SK-N-SH (cell line): ENCODE data around the gene LYRM7. TPM values are rescaled to one million over a fixed set of nuclear protein-coding genes. Genes with fewer than 3 reads are reported as not detected.

Source experiments
- CTCF ChIA-PET: fragments of 300-600, 350-600 bp; formaldehyde crosslinking; extraction: SDS; loops from one replicate; lab custom pipeline; 2021; lab: Yijun Ruan, JAX
- POLR2A ChIA-PET: fragments of 350-600 bp; sonication (Branson Sonifier 250); formaldehyde crosslinking; extraction: SDS; loops from one replicate; lab custom pipeline; 2020; ENCODE audit warnings: antibody characterized with exemption, inconsistent platforms; lab: Yijun Ruan, JAX
- DNase-seq: peaks from one replicate; pipeline ENCODE4 v3.0.0; 2012
- H2AFZ ChIP-seq: fragments of 200-600 bp; sonication (generic); 2 replicates; pipeline ENCODE4 v1.8.1; 2016; ENCODE audit warnings: antibody characterized with exemption, mild to moderate bottlenecking, low read depth
- H3F3A ChIP-seq: fragments of 200-600 bp; sonication (generic); replicated peaks from 2 replicates; pipeline ENCODE3; 2016; ENCODE audit warnings: antibody characterized with exemption, mild to moderate bottlenecking; ENCODE audit not compliant: insufficient read depth
- H3K27ac ChIP-seq, 2 experiments: fragments of 200-500 bp in 1 of 2; fragments of 200-600 bp in 1 of 2; sonication (Bioruptor generic) in 1 of 2; sonication (generic), shearing (Covaris generic) in 1 of 2; 2 replicates each; pipeline versions ENCODE4 v1.5.1 to v1.6.1; 2014 to 2016; ENCODE audit warnings: low read depth in 2 of 2, inconsistent platforms in 1 of 2, low read length in 1 of 2, mild to moderate bottlenecking in 1 of 2, mixed read lengths in 1 of 2
- H3K27me3 ChIP-seq: fragments of 200-600 bp; sonication (generic), shearing (Covaris generic); 2 replicates; pipeline ENCODE4 v1.6.1; 2016; ENCODE audit warnings: mixed run types; ENCODE audit not compliant: insufficient read depth
- H3K36me3 ChIP-seq, 2 experiments: fragments of 200-500 bp in 1 of 2; fragments of 200-600 bp in 1 of 2; sonication (Bioruptor generic) in 1 of 2; sonication (generic) in 1 of 2; replicated peaks in 1 of 2; 2 replicates each; pipeline versions ENCODE3 to v1.5.1; 2014 to 2016; ENCODE audit warnings: low read length in 1 of 2, mild to moderate bottlenecking in 1 of 2; ENCODE audit not compliant: insufficient read depth in 2 of 2, control insufficient read depth in 1 of 2
- H3K4me1 ChIP-seq, 2 experiments: fragments of 200-500 bp in 1 of 2; fragments of 200-600 bp in 1 of 2; sonication (Bioruptor generic) in 1 of 2; sonication (generic), shearing (Covaris generic) in 1 of 2; 2 replicates each; pipeline versions ENCODE4 v1.5.1 to v1.6.1; 2014 to 2016; ENCODE audit warnings: low read depth in 1 of 2, low read length in 1 of 2, mixed run types in 1 of 2; ENCODE audit not compliant: insufficient read depth in 2 of 2, control insufficient read depth in 1 of 2
- H3K4me2 ChIP-seq: fragments of 200-600 bp; sonication (generic), shearing (Covaris generic); 2 replicates; pipeline ENCODE4 v1.6.1; 2017; ENCODE audit warnings: mixed run types
- H3K4me3 ChIP-seq, 2 experiments: fragments of 200-500 bp in 1 of 2; fragments of 200-600 bp in 1 of 2; sonication (Bioruptor generic) in 1 of 2; sonication (generic), shearing (Covaris generic) in 1 of 2; 2 replicates each; pipeline versions ENCODE4 v1.5.1 to v1.8.1; 2014 to 2016; ENCODE audit warnings: low read depth in 2 of 2, inconsistent platforms in 1 of 2, low read length in 1 of 2, mild to moderate bottlenecking in 1 of 2, mixed read lengths in 1 of 2, moderate library complexity in 1 of 2
- H3K79me2 ChIP-seq: fragments of 200-600 bp; sonication (generic); 2 replicates; pipeline ENCODE4 v1.8.1; 2017; ENCODE audit warnings: mild to moderate bottlenecking; ENCODE audit not compliant: insufficient read depth
- H3K9ac ChIP-seq: fragments of 200-600 bp; sonication (generic); 2 replicates; pipeline ENCODE4 v1.6.1; 2017; ENCODE audit warnings: mixed run types
- H3K9me2 ChIP-seq: fragments of 200-600 bp; sonication (generic); 2 replicates; pipeline ENCODE4 v1.6.1; 2017; ENCODE audit warnings: mixed run types
- H3K9me3 ChIP-seq: fragments of 200-600 bp; sonication (generic); 2 replicates; pipeline ENCODE4 v1.6.1; 2017; ENCODE audit warnings: mixed run types, mild to moderate bottlenecking, moderate library complexity
- H4K20me1 ChIP-seq: fragments of 200-600 bp; sonication (generic); 2 replicates; pipeline ENCODE4 v1.6.1; 2017; ENCODE audit warnings: mild to moderate bottlenecking, mixed run types; ENCODE audit not compliant: insufficient read depth
- CTCF ChIP-seq: fragments of 200-600 bp; sonication (generic); IDR thresholded peaks from 2 replicates; pipeline ENCODE4 v1.6.1; 2017; ENCODE audit warnings: antibody characterized with exemption, mild to moderate bottlenecking, moderate library complexity
- ELF1 ChIP-seq: IDR thresholded peaks from 2 replicates; pipeline ENCODE4 v1.4.0; 2012
- FOSL2 ChIP-seq: IDR thresholded peaks from 2 replicates; pipeline ENCODE4 v1.4.0; 2012; ENCODE audit warnings: low read depth, mild to moderate bottlenecking, moderate library complexity, borderline replicate concordance
- FOXM1 ChIP-seq: IDR thresholded peaks from 2 replicates; pipeline ENCODE4 v1.4.0; 2012; ENCODE audit warnings: low read depth, mild to moderate bottlenecking
- GABPA ChIP-seq: IDR thresholded peaks from 2 replicates; pipeline ENCODE4 v1.4.0; 2012; ENCODE audit warnings: low read depth, mild to moderate bottlenecking
- IRF3 ChIP-seq: fragments of 150-350 bp; IDR thresholded peaks from 2 replicates; pipeline ENCODE4 v1.6.1; 2016; ENCODE audit warnings: mild to moderate bottlenecking, low read depth, low read length
- MAX ChIP-seq: IDR thresholded peaks from 2 replicates; pipeline ENCODE4 v1.4.0; 2012; ENCODE audit warnings: low read depth
- MXI1 ChIP-seq: IDR thresholded peaks from 2 replicates; pipeline ENCODE4 v1.6.1; 2012; ENCODE audit warnings: mild to moderate bottlenecking, low read depth, low read length, improper control_type of control experiment
- NFIC ChIP-seq: IDR thresholded peaks from 2 replicates; pipeline ENCODE4 v1.4.0; 2012; ENCODE audit warnings: borderline replicate concordance
- NRF1 ChIP-seq: IDR thresholded peaks from 2 replicates; pipeline ENCODE4 v1.6.1; 2012; ENCODE audit warnings: low read depth, mild to moderate bottlenecking, low read length
- PBX3 ChIP-seq: IDR thresholded peaks from 2 replicates; pipeline ENCODE4; 2012
- RAD21 ChIP-seq: IDR thresholded peaks from 2 replicates; pipeline ENCODE4 v1.6.1; 2012; ENCODE audit warnings: mild to moderate bottlenecking, low read length
- RFX5 ChIP-seq: IDR thresholded peaks from 2 replicates; pipeline ENCODE4 v1.6.1; 2012; ENCODE audit warnings: mild to moderate bottlenecking, improper control_type of control experiment, low read length
- SMC3 ChIP-seq: IDR thresholded peaks from 2 replicates; pipeline ENCODE4 v1.6.1; 2012; ENCODE audit warnings: low read depth, low read length, improper control_type of control experiment
- TCF12 ChIP-seq: IDR thresholded peaks from 2 replicates; pipeline ENCODE4 v1.4.0; 2012
- TEAD4 ChIP-seq: IDR thresholded peaks from 2 replicates; pipeline ENCODE4 v1.4.0; 2012; ENCODE audit warnings: mild to moderate bottlenecking, borderline replicate concordance; ENCODE audit not compliant: insufficient read depth
- USF1 ChIP-seq: IDR thresholded peaks from 2 replicates; pipeline ENCODE4 v1.4.0; 2012; ENCODE audit warnings: low read depth, borderline replicate concordance
- USF2 ChIP-seq: fragments of 150-350 bp; IDR thresholded peaks from 2 replicates; pipeline ENCODE4 v1.6.1; 2017; ENCODE audit warnings: antibody characterized with exemption, low read length, low read depth, borderline replicate concordance
- ZBTB33 ChIP-seq: IDR thresholded peaks from 2 replicates; pipeline ENCODE4 v1.4.0; 2012; ENCODE audit warnings: low read depth, borderline replicate concordance
- WGBS: methylation state at CpG from one replicate; pipeline ENCODE4 v1.1.6; 2017; ENCODE audit warnings: low lambda C conversion rate; 5-methylcytosine and 5-hydroxymethylcytosine counted together
- polyA plus RNA-seq, 3 experiments: library from polyadenylated mRNA; depleted of rRNA; stranded (reverse); fragments of >200 nt; gene quantifications; 2 replicates each; pipeline ENCODE4 v1.2.3, GENCODE V29; 2012

LYRM7 gene
- polyA plus RNA-seq, 1 of the 3 experiments (the other 2 are of a cell fraction) = 1.4 TPM

GRCh38 chr5:131169810-131170539 lies 769 bp upstream of the LYRM7 start (continued):
- TF ChIP-seq IRF3 = no peak
- no peak for TF ChIP-seq PBX3
- TF ChIP-seq MXI1 = no peak
- no peak for TF ChIP-seq TCF12
- TF ChIP-seq USF1 = no peak
- no peak for TF ChIP-seq MAX
- no peak for TF ChIP-seq GABPA
- TF ChIP-seq NRF1 = no peak

GRCh38 chr5:131171276-131171810 lies 599 bp downstream of the LYRM7 start:
- Histone ChIP-seq H3K79me2 (peaks cover 3% of the 10 kb centered on the region), H3K9ac (peak overlapping the region; percentile 48), H3K9me3 (no peaks in the 10 kb centered on the region), H3K27me3 (no peaks in the 10 kb centered on the region), H3K4me3 (peak overlapping the region; percentile 69 to 73), H2AFZ (peak overlapping the region; percentile 74), H3K27ac (peak overlapping the region; percentile 17 to 59; a peak in 3 of 4 replicates), H3K36me3 (no peaks in the 10 kb centered on the region), H3K9me2 (no peaks in the 10 kb centered on the region), H3F3A (peaks cover 4% of the 10 kb centered on the region), H4K20me1 (no peaks in the 10 kb centered on the region), H3K4me2 (peak overlapping the region; percentile 82), H3K4me1 (peaks cover 7 to 10% of the 10 kb centered on the region in 2 experiments; a peak in 3 of 4 replicates)
- ChIA-PET CTCF (interaction anchor here (1.0 to 1.4 kb wide), 2 partner anchors 11 to 94 kb away, joined by 3 to 4 read pairs; no protein-coding TSS in a partner anchor), POLR2A (no interaction called here)
- DNase-seq = no peak
- WGBS = 3% methylated on average over 11 of the region's 11 CpGs
- no peak for TF ChIP-seq NRF1
- TF ChIP-seq USF2 = no peak
- TF ChIP-seq ELF1 = no peak
- TF ChIP-seq CTCF = no peak
- TF ChIP-seq IRF3 = no peak
- no peak for TF ChIP-seq SMC3
- TF ChIP-seq RFX5 = no peak
- TF ChIP-seq ZBTB33 = no peak
- no peak for TF ChIP-seq PBX3
- no peak for TF ChIP-seq NFIC
- TF ChIP-seq FOXM1 = no peak
- no peak for TF ChIP-seq RAD21
- TF ChIP-seq FOSL2 = no peak
- TF ChIP-seq TEAD4 = no peak
